ENCODE data around the gene ADSS1. TPM values are rescaled to one million over a fixed set of nuclear protein-coding genes. Genes with fewer than 3 reads are reported as not detected.
A peak's percentile ranks its signal among the peaks of the same experiment; 100 is the strongest.

ADSS1 gene
- total RNA-seq, 1 donor: 4.3 TPM

DNA sequence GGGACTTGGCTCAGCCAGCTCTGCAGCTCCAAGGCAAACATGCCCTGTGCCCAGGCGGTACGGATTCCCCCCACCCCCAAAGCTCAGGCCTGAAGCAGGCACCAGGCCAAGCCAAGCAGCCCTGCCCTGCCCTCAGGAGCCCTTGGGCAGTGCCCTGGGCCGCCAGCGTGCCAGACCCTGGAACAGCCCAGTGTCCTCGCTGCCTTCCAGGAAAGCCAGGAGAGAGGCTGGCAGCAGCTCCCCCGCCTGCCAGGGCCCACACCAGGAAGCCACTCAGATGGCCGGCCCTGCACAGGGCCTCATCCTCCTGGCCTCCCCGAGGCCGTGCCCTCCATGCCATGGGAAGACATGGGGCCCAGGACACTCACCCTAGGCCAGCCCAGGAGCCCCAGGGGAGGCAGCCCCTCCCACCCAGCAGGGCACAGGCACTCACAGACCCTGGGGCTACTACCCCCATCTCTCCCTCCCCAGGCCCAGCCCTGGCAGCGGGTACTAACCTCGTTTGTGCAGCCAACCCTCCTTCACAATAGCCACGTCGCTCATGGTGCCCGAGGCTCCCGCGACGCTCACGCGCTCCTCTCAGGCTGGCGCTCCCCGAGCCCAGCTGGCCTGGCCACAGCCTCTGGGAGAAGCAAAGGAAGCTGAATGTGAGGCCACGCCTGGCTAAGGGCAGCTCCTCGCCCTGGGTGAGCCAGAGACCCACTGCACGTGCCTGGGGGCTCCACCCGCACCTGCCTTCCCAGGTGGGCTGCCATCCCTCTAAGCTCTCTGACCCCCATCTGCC is 68.3 kb downstream of the ADSS1 start:
- H3K4me3 ChIP-seq (ENCODE audit: insufficient read depth, low read length): no peak overlapping the region
- DNase-seq (ENCODE audit: insufficient read length, low spot score, missing footprints): no peak
- peaks cover 76% of the 10 kb centered on the region for H3K79me2 ChIP-seq (ENCODE audit: insufficient read depth, low read length)
- no peak overlapping the region for H3K27ac ChIP-seq (ENCODE audit: low read depth, low read length)
- no peak overlapping the region for H3K4me2 ChIP-seq (ENCODE audit: insufficient read depth, low read length)
- peaks cover 12% of the 10 kb centered on the region for H3K36me3 ChIP-seq (ENCODE audit: insufficient read depth, low read length)
- H4K20me1 ChIP-seq (ENCODE audit: insufficient read depth, low read length): peaks cover 66% of the 10 kb centered on the region
- no peak overlapping the region for H2AFZ ChIP-seq (ENCODE audit: low read length)
- no peaks in the 10 kb centered on the region for H3K9me3 ChIP-seq (ENCODE audit: low read depth, low read length)
- TF ChIP-seq, protein P1, sequence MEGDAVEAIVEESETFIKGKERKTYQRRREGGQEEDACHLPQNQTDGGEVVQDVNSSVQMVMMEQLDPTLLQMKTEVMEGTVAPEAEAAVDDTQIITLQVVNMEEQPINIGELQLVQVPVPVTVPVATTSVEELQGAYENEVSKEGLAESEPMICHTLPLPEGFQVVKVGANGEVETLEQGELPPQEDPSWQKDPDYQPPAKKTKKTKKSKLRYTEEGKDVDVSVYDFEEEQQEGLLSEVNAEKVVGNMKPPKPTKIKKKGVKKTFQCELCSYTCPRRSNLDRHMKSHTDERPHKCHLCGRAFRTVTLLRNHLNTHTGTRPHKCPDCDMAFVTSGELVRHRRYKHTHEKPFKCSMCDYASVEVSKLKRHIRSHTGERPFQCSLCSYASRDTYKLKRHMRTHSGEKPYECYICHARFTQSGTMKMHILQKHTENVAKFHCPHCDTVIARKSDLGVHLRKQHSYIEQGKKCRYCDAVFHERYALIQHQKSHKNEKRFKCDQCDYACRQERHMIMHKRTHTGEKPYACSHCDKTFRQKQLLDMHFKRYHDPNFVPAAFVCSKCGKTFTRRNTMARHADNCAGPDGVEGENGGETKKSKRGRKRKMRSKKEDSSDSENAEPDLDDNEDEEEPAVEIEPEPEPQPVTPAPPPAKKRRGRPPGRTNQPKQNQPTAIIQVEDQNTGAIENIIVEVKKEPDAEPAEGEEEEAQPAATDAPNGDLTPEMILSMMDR (IDR thresholded peaks at IDR 0.05; ENCODE audit: extremely low read depth, low read depth, low read length): no peak
- H3K4me1 ChIP-seq (ENCODE audit: insufficient read depth, low read length): peaks cover 12% of the 10 kb centered on the region
- no peaks in the 10 kb centered on the region for H3K27me3 ChIP-seq (ENCODE audit: insufficient read depth, low read length)

DNA sequence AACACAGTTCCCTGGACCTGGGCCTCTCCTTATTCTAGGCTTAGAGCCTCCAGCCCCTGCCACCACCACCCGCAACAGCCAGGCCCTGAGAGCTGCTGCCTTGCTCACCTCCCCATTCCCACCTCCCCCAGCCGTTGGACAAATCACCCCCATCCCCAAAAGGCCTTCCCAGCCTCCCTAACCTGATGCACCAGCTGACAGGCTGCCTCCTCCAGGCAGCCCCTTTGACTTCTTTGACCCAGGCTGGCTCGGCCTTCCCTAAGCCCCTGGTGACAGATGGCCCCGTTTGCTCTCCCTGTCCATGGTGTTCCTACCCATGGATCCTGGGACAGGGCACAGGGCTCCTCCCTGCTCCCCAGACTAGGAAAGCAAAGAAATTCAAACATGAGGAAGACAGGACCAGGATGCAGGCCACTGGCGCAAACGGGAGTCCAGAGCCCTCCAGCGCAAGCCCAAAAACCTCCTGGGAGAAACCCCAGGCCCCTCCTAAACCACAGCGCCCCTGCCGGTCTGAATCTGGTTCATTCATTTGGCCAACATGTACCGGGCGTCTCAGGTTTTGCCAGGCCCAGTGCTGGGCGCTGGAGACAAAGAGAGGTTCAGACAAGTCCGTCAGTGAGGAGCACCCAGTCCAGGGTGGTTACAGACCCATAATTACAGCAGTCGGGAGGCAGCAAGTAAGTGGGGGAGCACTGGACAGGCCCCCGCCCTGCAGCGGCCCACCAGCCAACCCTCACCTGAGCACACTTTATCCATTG is 69.1 kb downstream of the ADSS1 start:
- peak overlapping the region; percentile 51 for H3K27ac ChIP-seq (ENCODE audit: low read depth, low read length)
- H4K20me1 ChIP-seq (ENCODE audit: insufficient read depth, low read length): peaks cover 59% of the 10 kb centered on the region
- H3K79me2 ChIP-seq (ENCODE audit: insufficient read depth, low read length): peaks cover 68% of the 10 kb centered on the region
- no peaks in the 10 kb centered on the region for H3K27me3 ChIP-seq (ENCODE audit: insufficient read depth, low read length)
- TF ChIP-seq, protein P1 (IDR thresholded peaks at IDR 0.05; ENCODE audit: extremely low read depth, low read depth, low read length): peak; percentile 33
- H3K36me3 ChIP-seq (ENCODE audit: insufficient read depth, low read length): peaks cover 12% of the 10 kb centered on the region
- H3K9me3 ChIP-seq (ENCODE audit: low read depth, low read length): no peaks in the 10 kb centered on the region
- no peak overlapping the region for H2AFZ ChIP-seq (ENCODE audit: low read length)
- H3K4me1 ChIP-seq (ENCODE audit: insufficient read depth, low read length): peaks cover 12% of the 10 kb centered on the region
- no peak for DNase-seq (ENCODE audit: insufficient read length, low spot score, missing footprints)
- H3K4me2 ChIP-seq (ENCODE audit: insufficient read depth, low read length): peak overlapping the region; percentile 85
- peak overlapping the region; percentile 83 for H3K4me3 ChIP-seq (ENCODE audit: insufficient read depth, low read length)

DNA sequence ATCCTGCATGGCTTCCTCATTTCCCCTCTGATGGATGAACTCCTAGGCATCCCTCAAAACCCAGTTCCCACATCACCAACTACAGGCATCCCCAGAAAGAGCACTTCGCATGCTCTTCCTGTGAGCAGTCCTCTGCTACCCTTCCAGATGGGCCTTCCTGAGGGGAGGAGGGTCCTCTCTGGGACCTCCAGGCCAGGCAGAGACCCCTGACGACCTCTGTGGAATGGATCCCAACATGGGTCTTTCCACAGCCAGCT is 69.6 kb downstream of the ADSS1 start:
- Histone ChIP-seq H3K36me3 (ENCODE audit: insufficient read depth, low read length) (peaks cover 9% of the 10 kb centered on the region), H3K9me3 (ENCODE audit: low read depth, low read length) (no peaks in the 10 kb centered on the region), H3K79me2 (ENCODE audit: insufficient read depth, low read length) (peaks cover 63% of the 10 kb centered on the region), H3K27me3 (ENCODE audit: insufficient read depth, low read length) (no peaks in the 10 kb centered on the region), H3K4me1 (ENCODE audit: insufficient read depth, low read length) (peaks cover 12% of the 10 kb centered on the region), H3K27ac (ENCODE audit: low read depth, low read length) (peak overlapping the region; percentile 51), H3K4me3 (ENCODE audit: insufficient read depth, low read length) (peak overlapping the region; percentile 83), H4K20me1 (ENCODE audit: insufficient read depth, low read length) (peaks cover 54% of the 10 kb centered on the region), H2AFZ (ENCODE audit: low read length) (no peak overlapping the region), H3K4me2 (ENCODE audit: insufficient read depth, low read length) (peak overlapping the region; percentile 85)
- TF ChIP-seq, protein P1 (IDR thresholded peaks at IDR 0.05; ENCODE audit: extremely low read depth, low read depth, low read length): no peak
- DNase-seq (ENCODE audit: insufficient read length, low spot score, missing footprints): no peak

DNA sequence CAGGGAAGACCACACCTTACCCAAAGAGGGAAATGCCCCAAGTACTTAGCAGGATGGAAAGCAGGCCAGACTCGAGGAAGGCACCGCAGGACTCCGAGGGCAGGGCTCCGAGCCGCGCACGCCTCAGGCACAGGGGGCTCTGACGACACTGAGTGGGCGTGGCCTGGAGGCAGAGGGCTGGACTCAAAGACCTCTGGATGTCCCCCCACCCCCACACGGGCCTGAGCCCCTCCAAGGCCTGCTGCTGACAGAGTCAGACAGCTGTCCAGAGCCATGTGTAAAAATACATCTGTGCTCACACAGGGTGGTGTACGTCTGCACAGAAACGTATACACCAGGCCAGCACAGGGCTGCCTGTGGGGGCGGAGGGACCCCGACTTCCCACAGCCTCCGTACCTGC is 70.1 kb downstream of the ADSS1 start:
- Histone ChIP-seq H3K36me3 (ENCODE audit: insufficient read depth, low read length) (peaks cover 7% of the 10 kb centered on the region), H3K27ac (ENCODE audit: low read depth, low read length) (peak overlapping the region; percentile 51), H4K20me1 (ENCODE audit: insufficient read depth, low read length) (peaks cover 52% of the 10 kb centered on the region), H3K79me2 (ENCODE audit: insufficient read depth, low read length) (peaks cover 58% of the 10 kb centered on the region), H3K27me3 (ENCODE audit: insufficient read depth, low read length) (no peaks in the 10 kb centered on the region), H3K9me3 (ENCODE audit: low read depth, low read length) (no peaks in the 10 kb centered on the region), H3K4me3 (ENCODE audit: insufficient read depth, low read length) (peak overlapping the region; percentile 83), H3K4me2 (ENCODE audit: insufficient read depth, low read length) (peak overlapping the region; percentile 85), H2AFZ (ENCODE audit: low read length) (no peak overlapping the region), H3K4me1 (ENCODE audit: insufficient read depth, low read length) (peaks cover 12% of the 10 kb centered on the region)
- TF ChIP-seq, protein P1 (IDR thresholded peaks at IDR 0.05; ENCODE audit: extremely low read depth, low read depth, low read length): no peak
- peak; percentile 99 for DNase-seq (ENCODE audit: insufficient read length, low spot score, missing footprints)
